Erythroblast (primary cell): ENCODE measurements around the gene HDAC7.

Source experiments
- GATA1 ChIP-seq: IDR thresholded peaks from 2 replicates; pipeline ENCODE4 v1.6.1; 2011; ENCODE audit warnings: low read depth, mild to moderate bottlenecking, control low read depth, low read length, moderate library complexity
- POLR2A ChIP-seq: IDR thresholded peaks from 2 replicates; pipeline ENCODE4 v1.6.1; 2011; ENCODE audit warnings: mild to moderate bottlenecking, low read length

DNA sequence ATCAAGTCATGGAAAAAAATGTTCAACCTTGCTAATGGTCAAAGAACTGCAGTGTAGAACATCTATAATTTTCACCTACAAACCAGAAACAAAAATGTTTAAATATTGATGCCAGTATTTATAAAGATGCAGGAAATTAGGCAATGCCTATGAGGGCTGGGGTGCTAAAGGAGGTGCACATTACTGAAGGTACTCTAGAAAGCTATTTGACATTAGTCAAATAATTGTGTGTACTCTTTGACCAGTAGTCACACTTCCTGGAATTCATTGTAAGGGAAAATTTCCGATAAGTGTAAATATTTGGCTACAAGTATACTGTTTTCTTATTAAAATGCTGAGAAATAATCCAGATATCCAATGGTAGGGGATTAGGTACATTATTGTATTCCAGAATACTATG, 36.4 kb upstream of the HDAC7 start:
- no peak for TF ChIP-seq POLR2A
- TF ChIP-seq GATA1 = no peak
